Effector memory CD8-positive, alpha-beta T cell (primary cell): Measurements from ENCODE around the gene FAM90A26.
"Not testable (repeated sequence)": the region's sequence is repeated elsewhere in the genome, so short reads cannot be mapped to it uniquely, and the experiment has no call there.

Experiments used
- ATAC-seq: fragments of 150-1000 bp; cut with Tn5 transposase; replicated peaks from 2 replicates; pipeline ENCODE4 v1.10.0; 2021; ENCODE audit warnings: mild to moderate bottlenecking, moderate library complexity
- DNase-seq, 3 experiments: peaks; one replicate each; pipeline ENCODE4 v3.0.0; 2021
- H3K27ac Mint-ChIP-seq, 2 donors: one replicate each; pipeline ENCODE4 v1.8.0; 2022; ENCODE audit warnings: mild to moderate bottlenecking in 2 of 2, mixed read lengths in 2 of 2, moderate library complexity in 2 of 2
- H3K27me3 Mint-ChIP-seq, 2 donors: one replicate each; pipeline ENCODE4 v1.8.0; 2022; ENCODE audit warnings: mixed read lengths in 2 of 2
- H3K36me3 Mint-ChIP-seq: one replicate; pipeline ENCODE4 v1.8.0; 2022; ENCODE audit warnings: mild to moderate bottlenecking, moderate library complexity, mixed read lengths; ENCODE audit not compliant: insufficient read depth
- H3K4me1 Mint-ChIP-seq, 2 donors: one replicate each; pipeline ENCODE4 v1.8.0; 2022; ENCODE audit warnings: low read depth in 2 of 2, mixed read lengths in 2 of 2
- H3K4me3 Mint-ChIP-seq, 2 donors: one replicate each; pipeline ENCODE4 v1.8.0; 2022; ENCODE audit warnings: mild to moderate bottlenecking in 2 of 2, mixed read lengths in 2 of 2, moderate library complexity in 2 of 2
- H3K9me3 Mint-ChIP-seq, 2 donors: one replicate each; pipeline ENCODE4 v1.8.0; 2022; ENCODE audit warnings: mixed read lengths in 2 of 2
- total RNA-seq, 9 experiments: gene quantifications; one replicate each; lab custom pipeline; 2026; lab: John Stamatoyannopoulos, UW

The FAM90A26 gene
- 0 reads per million in 9 experiments for total RNA-seq

- not testable (repeated sequence) for H3K9me3 Mint-ChIP-seq, ATAC-seq, H3K4me3 Mint-ChIP-seq
These were observed at the start of gene FAM90A26 for GRCh38 chr4:9169791-9170459. FAM90A26 (plus strand) TSS chr4:9170409; CDS start chr4:9173173, 2,764 bp downstream.

GRCh38 chr4:9122711-9123110 is 47.5 kb upstream of the FAM90A26 start:
- ATAC-seq, H3K4me3 Mint-ChIP-seq, H3K4me1 Mint-ChIP-seq, DNase-seq, H3K36me3 Mint-ChIP-seq, H3K9me3 Mint-ChIP-seq, H3K27ac Mint-ChIP-seq: not testable (repeated sequence)
- peaks cover 21 to 48% of the 10 kb centered on the region in 2 donors for H3K27me3 Mint-ChIP-seq

More at GRCh38 chr4:9169791-9170459, at the start of gene FAM90A26:
- DNase-seq, H3K27ac Mint-ChIP-seq, H3K27me3 Mint-ChIP-seq, H3K4me1 Mint-ChIP-seq, H3K36me3 Mint-ChIP-seq: not testable (repeated sequence)

DNA sequence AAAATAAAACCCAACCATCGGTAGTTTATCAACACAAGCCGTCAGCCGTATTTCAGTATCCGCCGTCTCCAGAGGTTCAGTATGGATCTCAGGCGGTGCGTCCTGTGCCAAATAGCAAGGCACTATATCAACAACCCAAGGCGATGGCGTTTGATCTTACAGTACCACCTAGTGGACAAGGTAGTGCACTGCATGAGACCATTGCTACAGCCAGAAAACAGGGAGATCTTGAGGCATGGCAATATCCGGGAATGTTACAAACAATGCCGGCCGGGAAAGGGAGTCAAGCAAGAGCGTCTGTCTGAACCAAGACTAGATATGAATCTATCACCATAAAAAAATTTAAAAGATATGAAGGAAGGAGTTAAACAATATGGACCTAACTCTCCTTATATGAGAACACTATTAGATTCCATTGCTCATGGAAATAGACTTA is 46.6 kb upstream of the FAM90A26 start:
- not testable (repeated sequence) for H3K4me1 Mint-ChIP-seq, H3K36me3 Mint-ChIP-seq, H3K4me3 Mint-ChIP-seq, H3K9me3 Mint-ChIP-seq, H3K27ac Mint-ChIP-seq, ATAC-seq
- DNase-seq, result peak in 1 of 3 experiments; percentile 33
- peaks cover 21 to 40% of the 10 kb centered on the region in 2 donors for H3K27me3 Mint-ChIP-seq

DNA sequence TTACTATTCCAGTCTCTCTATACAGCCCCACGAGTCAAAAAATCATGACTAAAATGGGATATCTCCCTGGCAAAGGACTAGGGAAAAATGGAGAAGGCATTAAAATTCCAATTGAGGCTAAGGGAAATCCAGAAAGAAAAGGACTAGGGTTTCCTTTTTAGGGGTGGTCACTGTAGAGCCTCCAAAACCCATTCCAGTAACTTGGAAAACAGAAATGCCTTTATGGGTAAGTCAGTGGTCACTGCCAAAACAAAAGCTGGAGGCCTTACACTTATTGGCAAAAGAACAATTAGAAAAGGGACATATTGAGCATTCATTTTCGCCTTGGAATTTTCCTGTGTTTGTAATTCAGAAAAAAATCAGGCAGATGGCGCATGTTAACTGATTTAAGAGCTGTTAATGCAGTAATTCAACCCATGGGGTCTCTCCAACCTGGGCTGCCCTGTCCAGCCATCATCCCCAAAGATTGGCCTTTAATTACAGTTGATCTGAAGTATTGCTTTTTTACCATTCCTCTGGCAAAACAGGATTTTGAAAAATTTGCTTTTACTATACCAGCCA is 44.5 kb upstream of the FAM90A26 start:
- H3K27me3 Mint-ChIP-seq, result peaks cover 21 to 35% of the 10 kb centered on the region in 2 donors
- H3K27ac Mint-ChIP-seq, ATAC-seq, H3K4me3 Mint-ChIP-seq, DNase-seq, H3K36me3 Mint-ChIP-seq, H3K4me1 Mint-ChIP-seq, H3K9me3 Mint-ChIP-seq: not testable (repeated sequence)

- not testable (repeated sequence) for H3K9me3 Mint-ChIP-seq, H3K4me1 Mint-ChIP-seq, DNase-seq, H3K4me3 Mint-ChIP-seq, H3K36me3 Mint-ChIP-seq, H3K27ac Mint-ChIP-seq, ATAC-seq, H3K27me3 Mint-ChIP-seq
These were observed 38.8 kb upstream of the FAM90A26 start for GRCh38 chr4:9131420-9131819.

DNA sequence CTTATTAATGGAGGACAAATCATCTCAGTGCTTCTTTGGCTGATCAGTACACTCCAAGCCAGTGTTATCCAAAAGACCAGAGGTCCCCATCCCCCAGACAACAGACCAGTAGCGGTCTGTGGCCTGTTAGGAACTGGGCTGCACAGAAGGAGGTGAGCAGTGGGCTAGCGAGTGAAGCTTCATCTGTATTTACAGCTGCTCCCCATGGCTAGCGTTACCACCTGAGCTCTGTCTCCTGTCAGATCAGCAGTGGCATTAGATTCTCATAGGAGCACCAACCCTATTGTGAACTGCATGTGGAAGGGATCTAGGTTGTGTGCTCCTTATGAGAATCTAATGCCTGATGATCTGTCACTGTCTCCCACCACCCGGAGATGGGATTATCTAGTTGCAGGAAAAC is 37.4 kb upstream of the FAM90A26 start:
- H3K9me3 Mint-ChIP-seq, ATAC-seq, H3K4me3 Mint-ChIP-seq, H3K27ac Mint-ChIP-seq, H3K36me3 Mint-ChIP-seq, DNase-seq, H3K4me1 Mint-ChIP-seq, H3K27me3 Mint-ChIP-seq: not testable (repeated sequence)

- DNase-seq, H3K4me1 Mint-ChIP-seq, H3K27ac Mint-ChIP-seq, H3K4me3 Mint-ChIP-seq, H3K27me3 Mint-ChIP-seq, H3K36me3 Mint-ChIP-seq, ATAC-seq, H3K9me3 Mint-ChIP-seq: not testable (repeated sequence)
These were observed 36.2 kb upstream of the FAM90A26 start for GRCh38 chr4:9134011-9134410.

DNA sequence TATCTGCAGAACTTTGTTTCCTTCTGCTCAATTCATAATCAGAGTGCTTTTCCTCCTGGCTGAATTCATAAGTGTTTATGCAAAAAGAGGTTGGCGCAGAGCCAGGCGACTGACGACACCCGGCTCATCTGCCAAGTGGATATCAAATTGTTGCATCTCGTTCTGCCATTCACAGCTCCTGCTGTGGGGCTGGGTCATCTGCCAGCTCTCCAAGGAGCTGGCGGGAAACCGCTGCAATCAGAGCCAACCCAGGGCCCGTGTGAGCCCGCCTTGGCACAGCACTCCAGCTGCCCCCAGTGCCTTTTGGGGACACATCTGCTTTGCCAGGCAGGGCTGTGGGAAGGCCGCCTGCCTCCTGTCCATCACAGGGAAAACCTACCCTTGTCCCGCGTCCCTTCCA is 35.7 kb upstream of the FAM90A26 start:
- not testable (repeated sequence) for H3K4me1 Mint-ChIP-seq, H3K27me3 Mint-ChIP-seq, DNase-seq, ATAC-seq, H3K4me3 Mint-ChIP-seq, H3K36me3 Mint-ChIP-seq, H3K9me3 Mint-ChIP-seq, H3K27ac Mint-ChIP-seq

DNA sequence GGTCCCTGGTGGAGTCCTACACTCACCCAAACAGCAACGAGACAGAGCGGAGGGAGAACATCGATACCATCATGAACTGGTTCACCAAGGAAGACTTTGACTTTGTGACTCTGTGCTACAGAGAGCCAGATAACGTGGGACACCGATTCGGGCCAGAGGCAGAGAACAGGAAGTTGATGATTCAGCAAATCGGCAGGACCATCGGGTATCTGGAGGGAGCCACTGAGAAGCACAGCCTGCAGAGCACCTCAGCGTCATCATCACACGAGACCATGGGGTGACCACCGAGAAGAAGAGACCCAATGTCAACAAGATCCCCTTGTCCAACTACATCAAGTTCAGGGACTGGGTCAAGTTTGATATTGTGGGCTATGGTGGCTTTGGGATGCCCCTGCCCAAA is 29.2 kb upstream of the FAM90A26 start:
- not testable (repeated sequence) for H3K36me3 Mint-ChIP-seq, DNase-seq, H3K9me3 Mint-ChIP-seq, H3K4me3 Mint-ChIP-seq, ATAC-seq, H3K4me1 Mint-ChIP-seq, H3K27me3 Mint-ChIP-seq, H3K27ac Mint-ChIP-seq

DNA sequence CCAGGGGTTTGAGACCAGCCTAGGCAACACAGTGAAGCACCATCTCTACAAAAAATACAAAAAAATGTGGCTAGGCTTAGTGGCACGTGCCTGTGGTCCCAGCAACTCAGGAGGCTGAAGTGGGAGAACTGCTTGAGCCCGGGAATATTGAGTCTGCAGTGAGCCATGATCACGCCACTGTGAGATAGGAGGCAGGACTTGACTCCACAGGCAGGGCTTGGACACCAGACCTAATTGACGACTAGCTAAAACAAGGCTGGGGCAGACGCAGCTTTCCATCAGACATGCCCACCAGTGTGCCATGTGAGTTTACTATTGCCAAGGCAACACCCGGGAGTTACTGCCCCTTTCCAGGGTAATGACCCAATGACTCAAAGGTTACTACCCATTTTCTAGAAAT is 27.4 kb upstream of the FAM90A26 start:
- not testable (repeated sequence) for H3K4me1 Mint-ChIP-seq, H3K4me3 Mint-ChIP-seq, ATAC-seq, H3K27me3 Mint-ChIP-seq, H3K27ac Mint-ChIP-seq, H3K36me3 Mint-ChIP-seq, H3K9me3 Mint-ChIP-seq, DNase-seq

DNA sequence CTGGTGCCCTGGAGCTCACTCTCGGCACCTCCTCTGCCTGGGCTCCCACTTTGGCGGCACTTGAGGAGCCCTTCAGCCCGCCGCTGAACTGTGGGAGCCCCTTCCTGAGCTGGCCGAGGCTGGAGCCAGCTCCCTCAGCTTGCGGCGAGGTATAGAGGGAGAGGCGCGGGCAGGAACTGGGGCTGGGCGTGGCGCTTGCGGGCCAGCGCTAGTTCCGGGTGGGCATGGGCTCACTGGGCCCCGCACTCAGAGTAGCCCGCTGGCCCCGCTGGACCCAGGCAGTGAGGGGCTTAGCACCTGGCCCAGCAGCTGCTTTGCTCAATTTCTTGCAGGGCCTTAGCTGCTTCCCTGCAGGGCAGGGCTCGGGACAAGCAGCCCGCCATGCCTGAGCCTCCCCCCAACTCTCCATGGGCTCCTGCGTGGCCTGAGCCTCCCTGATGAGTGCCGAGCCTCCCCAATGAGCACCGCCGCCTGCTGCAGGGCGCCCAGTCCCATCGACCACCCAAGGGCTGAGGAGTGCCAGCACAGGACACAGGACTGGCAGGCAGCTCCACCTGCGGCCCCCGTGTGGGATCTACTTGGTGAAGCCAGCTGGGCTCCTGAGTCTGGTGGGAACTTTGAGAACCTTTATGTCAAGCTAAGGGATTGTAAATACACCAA is 26.7 kb upstream of the FAM90A26 start:
- H3K27ac Mint-ChIP-seq, result no peak overlapping the region
- no peaks in the 10 kb centered on the region for H3K36me3 Mint-ChIP-seq
- no peak overlapping the region for H3K4me3 Mint-ChIP-seq
- H3K27me3 Mint-ChIP-seq, result no peaks in the 10 kb centered on the region
- DNase-seq (no peak), ATAC-seq (no peak)
- H3K4me1 Mint-ChIP-seq, result no peaks in the 10 kb centered on the region
- H3K9me3 Mint-ChIP-seq, result no peaks in the 10 kb centered on the region

GRCh38 chr4:9146967-9147366 is 23.2 kb upstream of the FAM90A26 start:
- H3K9me3 Mint-ChIP-seq, result no peaks in the 10 kb centered on the region

GRCh38 chr4:9147368-9147767 is 22.8 kb upstream of the FAM90A26 start:
- H3K9me3 Mint-ChIP-seq, H3K36me3 Mint-ChIP-seq, H3K4me1 Mint-ChIP-seq, H3K4me3 Mint-ChIP-seq, DNase-seq, H3K27me3 Mint-ChIP-seq, H3K27ac Mint-ChIP-seq, ATAC-seq: not testable (repeated sequence)

More at GRCh38 chr4:9146967-9147366, 23.2 kb upstream of the FAM90A26 start:
- peaks cover 4% of the 10 kb centered on the region in 2 donors for H3K4me1 Mint-ChIP-seq
- no peak for DNase-seq
- H3K36me3 Mint-ChIP-seq, result no peaks in the 10 kb centered on the region
- no peaks in the 10 kb centered on the region for H3K27me3 Mint-ChIP-seq
- no peak for ATAC-seq
- H3K4me3 Mint-ChIP-seq, result no peak overlapping the region
- H3K27ac Mint-ChIP-seq, result no peak overlapping the region
